Glutamatergic neuron (in vitro differentiated cells): ENCODE data around the gene ZC3H10. TPM values are rescaled to one million over a fixed set of nuclear protein-coding genes. Genes with fewer than 3 reads are reported as not detected.

Experiments used
- DNase-seq: peaks from one replicate; pipeline ENCODE4 v3.0.0; 2022
- H3K27ac Mint-ChIP-seq: one replicate; pipeline ENCODE4 v1.8.0; 2020; ENCODE audit warnings: mild to moderate bottlenecking, mixed read lengths, inconsistent platforms; ENCODE audit not compliant: unreplicated experiment
- H3K27me3 Mint-ChIP-seq: one replicate; pipeline ENCODE4 v1.8.0; 2020; ENCODE audit warnings: mild to moderate bottlenecking, moderate library complexity, mixed read lengths, inconsistent platforms; ENCODE audit not compliant: unreplicated experiment
- H3K36me3 Mint-ChIP-seq: one replicate; pipeline ENCODE4 v1.8.0; 2020; ENCODE audit warnings: mild to moderate bottlenecking, mixed read lengths, inconsistent platforms; ENCODE audit not compliant: unreplicated experiment
- H3K4me1 Mint-ChIP-seq: one replicate; pipeline ENCODE4 v1.8.0; 2020; ENCODE audit warnings: mild to moderate bottlenecking, low read depth, mixed read lengths, inconsistent platforms; ENCODE audit not compliant: unreplicated experiment
- H3K4me3 Mint-ChIP-seq: one replicate; pipeline ENCODE4 v1.8.0; 2020; ENCODE audit warnings: mild to moderate bottlenecking, mixed read lengths, inconsistent platforms; ENCODE audit not compliant: unreplicated experiment
- H3K9me3 Mint-ChIP-seq: one replicate; pipeline ENCODE4 v1.8.0; 2020; ENCODE audit warnings: mild to moderate bottlenecking, moderate library complexity, mixed read lengths, inconsistent platforms; ENCODE audit not compliant: unreplicated experiment
- total RNA-seq: library from RNA; stranded (reverse); fragmentation: NEBNext Ultra II Directional; extraction: Animal tissue kit (Norgen Biotek cat#: 25700); gene quantifications from one replicate; pipeline ENCODE4 v1.2.1, GENCODE V29; 2021; ENCODE audit not compliant: unreplicated experiment
- TF ChIP-seq, protein P1 (sequence below): fragments of 200-600 bp; sonication (generic); IDR thresholded peaks from one replicate; pipeline ENCODE4 v1.5.0; 2021; ENCODE audit not compliant: partially characterized antibody, unreplicated experiment

Gene ZC3H10
- total RNA-seq, 1 donor from 2014 or later = 11.1 TPM

DNA sequence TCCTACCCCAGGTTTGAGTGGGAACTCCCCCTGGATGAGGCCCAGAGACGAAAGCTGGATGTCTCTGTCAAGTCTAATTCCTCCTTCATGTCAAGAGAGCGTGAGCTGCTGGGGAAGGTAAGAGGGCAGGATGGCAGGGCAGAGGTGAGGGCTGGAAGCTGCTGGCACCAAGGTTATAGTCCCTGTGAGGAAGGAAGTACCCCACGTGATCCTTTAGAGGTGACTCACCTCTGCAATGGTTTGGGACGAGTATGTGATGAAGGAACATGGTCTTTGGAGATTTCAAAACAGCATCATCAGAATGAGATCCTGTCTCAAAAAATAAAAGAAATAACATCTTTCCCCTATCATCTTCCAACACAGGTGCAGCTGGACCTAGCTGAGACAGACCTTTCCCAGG is 25.2 kb downstream of the ZC3H10 start:
- no peak overlapping the region for H3K4me3 Mint-ChIP-seq
- peaks cover 16% of the 10 kb centered on the region for H3K36me3 Mint-ChIP-seq
- H3K27me3 Mint-ChIP-seq = peaks cover 4% of the 10 kb centered on the region
- no peak for DNase-seq
- H3K27ac Mint-ChIP-seq = no peak overlapping the region
- H3K4me1 Mint-ChIP-seq = no peaks in the 10 kb centered on the region
- TF ChIP-seq, protein P1, sequence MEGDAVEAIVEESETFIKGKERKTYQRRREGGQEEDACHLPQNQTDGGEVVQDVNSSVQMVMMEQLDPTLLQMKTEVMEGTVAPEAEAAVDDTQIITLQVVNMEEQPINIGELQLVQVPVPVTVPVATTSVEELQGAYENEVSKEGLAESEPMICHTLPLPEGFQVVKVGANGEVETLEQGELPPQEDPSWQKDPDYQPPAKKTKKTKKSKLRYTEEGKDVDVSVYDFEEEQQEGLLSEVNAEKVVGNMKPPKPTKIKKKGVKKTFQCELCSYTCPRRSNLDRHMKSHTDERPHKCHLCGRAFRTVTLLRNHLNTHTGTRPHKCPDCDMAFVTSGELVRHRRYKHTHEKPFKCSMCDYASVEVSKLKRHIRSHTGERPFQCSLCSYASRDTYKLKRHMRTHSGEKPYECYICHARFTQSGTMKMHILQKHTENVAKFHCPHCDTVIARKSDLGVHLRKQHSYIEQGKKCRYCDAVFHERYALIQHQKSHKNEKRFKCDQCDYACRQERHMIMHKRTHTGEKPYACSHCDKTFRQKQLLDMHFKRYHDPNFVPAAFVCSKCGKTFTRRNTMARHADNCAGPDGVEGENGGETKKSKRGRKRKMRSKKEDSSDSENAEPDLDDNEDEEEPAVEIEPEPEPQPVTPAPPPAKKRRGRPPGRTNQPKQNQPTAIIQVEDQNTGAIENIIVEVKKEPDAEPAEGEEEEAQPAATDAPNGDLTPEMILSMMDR = no peak
- peaks cover 5% of the 10 kb centered on the region for H3K9me3 Mint-ChIP-seq

DNA sequence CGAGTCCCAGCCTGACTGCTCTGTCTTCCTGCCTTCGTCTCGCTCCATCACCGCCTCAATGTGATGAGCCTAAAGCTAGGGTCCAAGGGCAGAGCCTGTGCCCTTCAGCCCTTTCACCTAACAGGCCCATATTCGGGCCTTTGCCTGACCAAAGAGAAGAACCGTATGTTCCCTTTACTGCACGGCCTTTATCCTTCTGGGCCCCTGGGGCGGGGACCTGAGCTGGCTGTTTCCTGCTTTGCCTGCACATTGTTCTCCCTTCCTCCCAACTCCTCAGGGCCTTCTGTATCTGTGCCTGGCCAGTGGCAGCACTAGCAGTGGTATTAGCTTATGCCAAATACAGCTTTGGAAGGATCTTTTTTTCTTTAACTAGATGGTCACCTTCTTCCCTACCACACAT is 25.8 kb downstream of the ZC3H10 start:
- Mint-ChIP-seq H3K9me3 (peaks cover 5% of the 10 kb centered on the region), H3K27ac (no peak overlapping the region), H3K27me3 (peaks cover 4% of the 10 kb centered on the region), H3K36me3 (peaks cover 16% of the 10 kb centered on the region), H3K4me3 (no peak overlapping the region), H3K4me1 (no peaks in the 10 kb centered on the region)
- TF ChIP-seq, protein P1 = no peak
- no peak for DNase-seq

DNA sequence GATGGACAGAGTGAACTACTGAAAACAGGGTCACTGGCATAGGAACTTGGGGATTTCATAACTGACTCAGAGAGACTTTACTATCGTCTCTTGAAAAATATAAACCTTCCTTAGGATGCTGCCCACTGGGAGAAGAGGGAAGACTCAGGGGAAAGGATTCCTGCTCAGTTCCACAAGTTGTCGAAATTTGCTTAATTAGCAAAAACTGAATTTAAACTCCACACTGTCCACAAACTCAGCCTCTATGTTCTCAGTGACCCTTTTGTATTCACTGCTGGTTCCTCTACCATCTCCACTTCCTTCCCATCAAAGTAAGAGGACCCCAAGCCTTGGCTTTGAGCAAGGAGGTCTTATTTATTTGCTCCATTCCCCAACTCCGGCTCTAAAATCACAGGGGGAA is 27.2 kb downstream of the ZC3H10 start:
- H3K36me3 Mint-ChIP-seq = peaks cover 16% of the 10 kb centered on the region
- DNase-seq = no peak
- H3K27me3 Mint-ChIP-seq = peaks cover 4% of the 10 kb centered on the region
- no peak overlapping the region for H3K4me3 Mint-ChIP-seq
- H3K27ac Mint-ChIP-seq = no peak overlapping the region
- H3K9me3 Mint-ChIP-seq = peaks cover 4% of the 10 kb centered on the region
- no peaks in the 10 kb centered on the region for H3K4me1 Mint-ChIP-seq
- TF ChIP-seq, protein P1 = no peak

DNA sequence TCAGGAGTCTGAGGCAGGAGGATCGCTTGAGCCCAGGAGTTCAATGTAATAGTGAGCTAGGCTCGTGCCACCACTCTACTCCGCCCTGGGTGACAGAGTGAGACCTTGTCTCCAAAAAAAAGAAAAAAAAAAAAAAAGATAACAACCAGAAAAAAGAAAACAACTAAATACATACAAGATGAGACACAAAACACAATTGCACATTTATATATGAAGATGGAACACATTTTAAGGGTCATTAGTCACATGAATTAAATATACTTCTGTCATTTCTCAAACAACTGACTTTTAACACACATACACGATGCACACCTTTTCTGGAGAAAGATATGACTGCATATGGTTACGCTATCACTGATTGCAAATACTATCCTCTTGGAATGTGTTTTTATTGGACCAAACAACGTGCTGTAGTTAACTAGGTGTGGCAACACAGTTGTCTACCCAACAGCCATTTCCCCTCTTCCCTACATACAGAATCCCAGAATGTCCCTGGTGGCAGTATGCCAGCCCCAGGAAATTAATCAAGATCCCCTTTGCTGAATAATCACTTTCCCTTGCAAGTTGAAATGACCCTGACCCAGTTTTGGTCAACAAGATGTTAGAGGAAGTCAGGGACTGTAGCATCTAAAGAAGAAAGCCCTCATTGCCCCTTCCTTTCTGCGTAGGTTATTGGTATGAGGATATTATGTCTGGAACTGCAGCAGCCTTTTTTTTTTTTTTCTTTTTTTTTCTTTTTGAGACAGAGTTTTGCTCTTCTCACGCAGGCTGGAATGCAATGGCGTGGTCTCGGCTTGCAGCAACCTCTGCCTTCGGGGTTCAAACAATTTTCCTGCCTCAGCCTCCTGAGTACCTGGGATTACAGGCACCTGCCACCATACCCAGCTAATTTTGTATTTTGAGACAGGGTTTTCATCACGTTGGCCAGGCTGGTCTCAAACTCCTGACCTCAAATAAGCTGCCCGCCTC is 28.7 kb downstream of the ZC3H10 start:
- DNase-seq = no peak
- Mint-ChIP-seq H3K27ac (no peak overlapping the region), H3K4me1 (peaks cover 5% of the 10 kb centered on the region), H3K4me3 (no peak overlapping the region), H3K36me3 (peaks cover 6% of the 10 kb centered on the region), H3K9me3 (peaks cover 4% of the 10 kb centered on the region), H3K27me3 (no peaks in the 10 kb centered on the region)
- TF ChIP-seq, protein P1 = no peak

DNA sequence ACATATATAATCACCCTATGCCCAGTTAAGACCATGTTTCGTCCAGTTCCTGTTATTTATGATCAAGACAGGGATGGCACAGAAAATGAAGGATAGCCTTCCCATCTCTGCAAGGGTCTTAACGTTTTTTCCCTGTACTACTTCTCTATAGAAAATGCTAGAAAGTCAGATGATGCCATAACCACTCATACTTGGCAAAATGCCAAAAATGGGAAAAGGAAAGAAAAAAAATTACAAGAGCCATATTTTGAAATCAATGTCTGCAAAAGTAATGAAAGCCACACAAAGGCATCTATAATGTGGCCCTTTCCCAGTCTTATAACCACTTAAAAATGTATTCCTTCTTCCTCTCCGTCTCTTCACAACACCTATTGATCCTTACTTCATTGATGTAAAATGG is 32.5 kb downstream of the ZC3H10 start:
- TF ChIP-seq, protein P1 = no peak
- peaks cover 9% of the 10 kb centered on the region for H3K4me1 Mint-ChIP-seq
- H3K4me3 Mint-ChIP-seq = peak overlapping the region; percentile 89
- H3K36me3 Mint-ChIP-seq = no peaks in the 10 kb centered on the region
- no peaks in the 10 kb centered on the region for H3K9me3 Mint-ChIP-seq
- H3K27me3 Mint-ChIP-seq = peaks cover 5% of the 10 kb centered on the region
- DNase-seq = no peak
- no peak overlapping the region for H3K27ac Mint-ChIP-seq
